DOHH2 (cell line): ENCODE measurements around the gene TTLL10.
A peak's percentile ranks its signal among the peaks of the same experiment; 100 is the strongest.

ENCODE experiments used
- H3F3A ChIP-seq: fragments of 200-600 bp; sonication (generic), shearing (Covaris generic); 2 replicates; pipeline ENCODE4 v1.6.0; 2016; ENCODE audit warnings: antibody characterized with exemption, mild to moderate bottlenecking; ENCODE audit not compliant: control insufficient read depth, insufficient read depth
- H3K27ac ChIP-seq: fragments of 200-600 bp; sonication (generic); 2 replicates; pipeline ENCODE4 v1.5.1; 2014; ENCODE audit warnings: low read depth, mild to moderate bottlenecking, low read length, moderate library complexity
- H3K27me3 ChIP-seq: fragments of 200-600 bp; sonication (generic); 2 replicates; pipeline ENCODE4 v1.6.1; 2014; ENCODE audit warnings: mild to moderate bottlenecking, low read length, mixed read lengths; ENCODE audit not compliant: control insufficient read depth
- H3K36me3 ChIP-seq: fragments of 200-600 bp; sonication (generic); 2 replicates; pipeline ENCODE4 v1.6.1; 2014; ENCODE audit warnings: mild to moderate bottlenecking, low read length, moderate library complexity, mixed read lengths; ENCODE audit not compliant: control insufficient read depth
- H3K4me1 ChIP-seq: fragments of 200-600 bp; sonication (generic); 2 replicates; pipeline ENCODE4 v1.6.1; 2014; ENCODE audit warnings: mild to moderate bottlenecking, low read length, mixed read lengths; ENCODE audit not compliant: control insufficient read depth
- H3K4me2 ChIP-seq: fragments of 200-600 bp; sonication (generic); 2 replicates; pipeline ENCODE4 v1.6.0; 2014; ENCODE audit warnings: mild to moderate bottlenecking, low read length, moderate library complexity
- H3K4me3 ChIP-seq: fragments of 200-600 bp; sonication (generic); 2 replicates; pipeline ENCODE4 v1.5.1; 2014; ENCODE audit warnings: mild to moderate bottlenecking, low read length, mixed read lengths
- H3K79me2 ChIP-seq: fragments of 200-600 bp; sonication (generic); 2 replicates; pipeline ENCODE4 v1.6.1; 2014; ENCODE audit warnings: mild to moderate bottlenecking, low read length, mixed read lengths; ENCODE audit not compliant: control insufficient read depth
- H3K9me2 ChIP-seq: fragments of 200-600 bp; sonication (generic); replicated peaks from 2 replicates; pipeline ENCODE4 v1.6.1; 2014; ENCODE audit warnings: mild to moderate bottlenecking, low read length, mixed read lengths; ENCODE audit not compliant: control insufficient read depth
- H3K9me3 ChIP-seq: fragments of 200-600 bp; sonication (generic); 2 replicates; pipeline ENCODE4 v1.6.1; 2014; ENCODE audit warnings: antibody characterized with exemption, low read length, mixed read lengths; ENCODE audit not compliant: control insufficient read depth, insufficient read depth
- H4K20me1 ChIP-seq: fragments of 200-600 bp; sonication (generic); 2 replicates; pipeline ENCODE4 v1.6.0; 2014; ENCODE audit warnings: low read depth, mild to moderate bottlenecking, antibody characterized with exemption, low read length, moderate library complexity; ENCODE audit not compliant: control insufficient read depth, insufficient read depth
- CTCF ChIP-seq: fragments of 200-600 bp; sonication (generic); IDR thresholded peaks from one replicate; pipeline ENCODE4 v1.5.1; 2014; ENCODE audit warnings: antibody characterized with exemption, mild to moderate bottlenecking, low read depth, low read length; ENCODE audit not compliant: poor library complexity, severe bottlenecking
- EZH2phosphoT487 ChIP-seq: fragments of 200-600 bp; sonication (generic); IDR thresholded peaks from 2 replicates; pipeline ENCODE4 v1.6.1; 2017; ENCODE audit warnings: borderline replicate concordance, mild to moderate bottlenecking, antibody characterized with exemption, low read length, moderate library complexity, mixed read lengths

The TTLL10 gene

GRCh38 chr1:1228596-1229321 is 55.1 kb downstream of the TTLL10 start:
- H3K4me3 ChIP-seq: no peak overlapping the region
- H4K20me1 ChIP-seq: no peaks in the 10 kb centered on the region; the same call in 1 of the 2 replicates
- H3K4me2 ChIP-seq: no peak overlapping the region
- H3K9me2 ChIP-seq: no peaks in the 10 kb centered on the region
- no peaks in the 10 kb centered on the region for H3K27me3 ChIP-seq
- H3K9me3 ChIP-seq: no peaks in the 10 kb centered on the region
- TF ChIP-seq CTCF (no peak), EZH2phosphoT487 (no peak)
- no peaks in the 10 kb centered on the region for H3F3A ChIP-seq
- H3K27ac ChIP-seq: no peak overlapping the region
- peaks cover 69% of the 10 kb centered on the region for H3K36me3 ChIP-seq
- H3K4me1 ChIP-seq: peaks cover 22% of the 10 kb centered on the region
- H3K79me2 ChIP-seq: peaks cover 86% of the 10 kb centered on the region

- peak overlapping the region; percentile 92; the same call in 1 of the 2 replicates for H3K4me3 ChIP-seq
- peaks cover 22% of the 10 kb centered on the region for H3K4me1 ChIP-seq
- no peaks in the 10 kb centered on the region for H3K27me3 ChIP-seq
- TF ChIP-seq EZH2phosphoT487 (no peak), CTCF (no peak)
- H3K9me2 ChIP-seq: no peaks in the 10 kb centered on the region
- H3K4me2 ChIP-seq: peak overlapping the region; percentile 74
- no peak overlapping the region for H3K27ac ChIP-seq
- H3K9me3 ChIP-seq: no peaks in the 10 kb centered on the region
- H3K79me2 ChIP-seq: peaks cover 93% of the 10 kb centered on the region
- H4K20me1 ChIP-seq: no peaks in the 10 kb centered on the region; the same call in 1 of the 2 replicates
- H3F3A ChIP-seq: no peaks in the 10 kb centered on the region
- peaks cover 72% of the 10 kb centered on the region for H3K36me3 ChIP-seq
Observed at GRCh38 chr1:1229770-1230169, 56.1 kb downstream of the TTLL10 start.

- H4K20me1 ChIP-seq: no peaks in the 10 kb centered on the region; the same call in 1 of the 2 replicates
- H3K4me2 ChIP-seq: peak overlapping the region; percentile 74
- H3K79me2 ChIP-seq: peaks cover 91% of the 10 kb centered on the region
- H3K9me2 ChIP-seq: no peaks in the 10 kb centered on the region
- H3F3A ChIP-seq: no peaks in the 10 kb centered on the region
- TF ChIP-seq EZH2phosphoT487: no peak
- TF ChIP-seq CTCF: no peak
- no peaks in the 10 kb centered on the region for H3K9me3 ChIP-seq
- H3K4me3 ChIP-seq: peak overlapping the region; percentile 92
- peaks cover 22% of the 10 kb centered on the region for H3K4me1 ChIP-seq
- peak overlapping the region; percentile 55 for H3K27ac ChIP-seq
- H3K27me3 ChIP-seq: no peaks in the 10 kb centered on the region
- H3K36me3 ChIP-seq: peaks cover 65% of the 10 kb centered on the region
Observed at GRCh38 chr1:1230656-1231399, 57.1 kb downstream of the TTLL10 start.
